Nucleus accumbens (tissue), 56 donors: Measurements from ENCODE around the gene CDCA8.
"Not testable (repeated sequence)": the region's sequence is repeated elsewhere in the genome, so short reads cannot be mapped to it uniquely, and the experiment has no call there.

Experiments used
- DNase-seq, 56 donors: peaks; one replicate each; lab custom pipeline; 2025; lab: John Stamatoyannopoulos, UW

The CDCA8 gene

GRCh38 chr1:37672136-37672870, 20.0 kb upstream of the CDCA8 start:
- DNase-seq = no peak

GRCh38 chr1:37673920-37674319, 18.4 kb upstream of the CDCA8 start:
- DNase-seq = no peak

GRCh38 chr1:37676281-37677142, 15.8 kb upstream of the CDCA8 start:
- peak in 7 of 56 donors; percentile 3 to 29 (median 16) for DNase-seq

GRCh38 chr1:37677143-37677439, 15.2 kb upstream of the CDCA8 start:
- DNase-seq = no peak

GRCh38 chr1:37677808-37678207, 14.5 kb upstream of the CDCA8 start:
- no peak for DNase-seq

GRCh38 chr1:37680933-37681332, 11.4 kb upstream of the CDCA8 start:
- no peak for DNase-seq

- DNase-seq = peak in 48 of 56 donors; percentile 3 to 89 (median 36)
Observed at GRCh38 chr1:37682334-37682987, 9.9 kb upstream of the CDCA8 start.

- not testable (repeated sequence) for DNase-seq
Observed at GRCh38 chr1:37684182-37684581, 8.1 kb upstream of the CDCA8 start.

- DNase-seq = no peak
Observed at GRCh38 chr1:37685722-37686121, 6.6 kb upstream of the CDCA8 start.

GRCh38 chr1:37687764-37688163, 4.6 kb upstream of the CDCA8 start:
- DNase-seq = not testable (repeated sequence)

- DNase-seq = no peak
Observed at GRCh38 chr1:37688926-37689325, 3.4 kb upstream of the CDCA8 start.

GRCh38 chr1:37691497-37692077, 729 bp upstream of the CDCA8 start:
- peak in 12 of 56 donors; percentile 10 to 53 (median 34) for DNase-seq

- DNase-seq = no peak
Observed at GRCh38 chr1:37692834-37693175, 489 bp downstream of the CDCA8 start.

- DNase-seq = no peak
Observed at GRCh38 chr1:37697090-37697489, 4.8 kb downstream of the CDCA8 start.

- DNase-seq = no peak
Observed at GRCh38 chr1:37697737-37698136, 5.4 kb downstream of the CDCA8 start.

- DNase-seq = no peak
Observed at GRCh38 chr1:37699147-37699546, 6.8 kb downstream of the CDCA8 start.

- DNase-seq = no peak
Observed at GRCh38 chr1:37701051-37701450, 8.7 kb downstream of the CDCA8 start.

GRCh38 chr1:37703061-37703460, 10.7 kb downstream of the CDCA8 start:
- no peak for DNase-seq

- no peak for DNase-seq
Observed at GRCh38 chr1:37704966-37705365, 12.7 kb downstream of the CDCA8 start.

- peak in 15 of 56 donors; percentile 3 to 45 (median 17) for DNase-seq
Observed at GRCh38 chr1:37705399-37705798, 13.1 kb downstream of the CDCA8 start.

GRCh38 chr1:37708471-37708870, 16.2 kb downstream of the CDCA8 start:
- DNase-seq = peak in 18 of 56 donors; percentile 8 to 72 (median 30)
